Measurements from ENCODE around the gene TNKS1BP1. TPM values are rescaled to one million over a fixed set of nuclear protein-coding genes. Genes with fewer than 3 reads are reported as not detected.
"Not testable (repeated sequence)": the region's sequence is repeated elsewhere in the genome, so short reads cannot be mapped to it uniquely, and the experiment has no call there.

TNKS1BP1 gene
- total RNA-seq, 4 donors from 2014 or later: 74.3 to 122 (median 119) TPM

GRCh38 chr11:57300785-57301184, 24.0 kb downstream of the TNKS1BP1 start:
- Histone ChIP-seq H3K4me3 (no peak overlapping the region), H3K9me3 (peaks cover 8 to 14% of the 10 kb centered on the region in 2 donors), H3K27ac (no peak overlapping the region), H3K4me1 (peaks cover 4 to 20% (median 10%) of the 10 kb centered on the region in 4 donors), H3K36me3 (peaks cover 0 to 49% (median 26%) of the 10 kb centered on the region in 4 donors), H3K27me3 (no peaks in the 10 kb centered on the region)
- in situ Hi-C loops (cut with MboI; ENCODE audit: low pct_ligation_motif_present in 1 of 4, low pct_unique_long_range_greater_than_20kb in 1 of 4, low sequenced_read_pairs in 3 of 4) (no loop called here), intact Hi-C loops (cut with DNase I; ENCODE audit: low total_unique reads) (no loop called here)
- no peak for DNase-seq
- TF ChIP-seq CTCF (IDR thresholded peaks at IDR 0.05) (no peak), EP300 (IDR thresholded peaks at IDR 0.05; ENCODE audit: low read depth) (no peak), POLR2A (IDR thresholded peaks at IDR 0.05) (no peak), POLR2AphosphoS5 (IDR thresholded peaks at IDR 0.05) (no peak)
- WGBS, 2 donors (ENCODE audit: low coverage in 1 of 2): 98 to 100% methylated on average over 3 to 10 of the region's 10 CpGs

DNA sequence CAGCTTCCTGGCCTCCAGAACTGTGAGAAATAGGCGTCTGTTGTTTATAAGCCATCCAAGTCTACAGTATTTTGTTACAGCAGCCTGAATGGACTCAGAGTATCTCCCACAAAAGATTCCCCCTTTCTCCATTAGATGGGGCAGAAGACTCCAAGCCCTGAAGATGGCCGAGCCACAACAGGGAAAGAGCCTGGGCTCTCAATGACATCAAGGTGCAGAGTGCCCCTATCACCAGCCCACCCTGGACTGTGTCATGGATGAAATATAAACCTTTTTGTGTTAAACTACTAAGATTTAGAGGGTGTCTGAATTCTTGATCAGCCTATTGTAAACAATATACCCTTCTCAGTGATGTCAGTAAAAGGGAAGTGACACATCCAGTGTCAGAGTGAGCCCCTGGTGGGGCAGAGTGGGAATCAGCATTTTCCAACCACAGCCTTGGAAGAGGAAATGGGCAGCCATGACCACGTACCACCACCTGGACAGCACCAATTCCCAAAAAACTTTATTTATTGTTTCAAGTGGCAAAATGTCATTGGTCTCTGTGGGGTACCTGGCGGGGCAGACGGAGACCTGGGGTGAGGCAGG, 25.5 kb downstream of the TNKS1BP1 start:
- Histone ChIP-seq H3K4me3 (no peak overlapping the region), H3K27ac (no peak overlapping the region), H3K36me3 (peaks cover 0 to 49% (median 26%) of the 10 kb centered on the region in 4 donors), H3K9me3 (peaks cover 8 to 14% of the 10 kb centered on the region in 2 donors), H3K4me1 (peaks cover 1 to 14% (median 10%) of the 10 kb centered on the region in 4 donors), H3K27me3 (no peaks in the 10 kb centered on the region)
- TF ChIP-seq EP300 (IDR thresholded peaks at IDR 0.05; ENCODE audit: low read depth) (no peak), CTCF (IDR thresholded peaks at IDR 0.05) (no peak), POLR2AphosphoS5 (IDR thresholded peaks at IDR 0.05) (no peak), POLR2A (IDR thresholded peaks at IDR 0.05) (no peak)
- 86 to 97% methylated on average over 1 to 5 of the region's 5 CpGs for WGBS, 2 donors (ENCODE audit: low coverage in 1 of 2)
- in situ Hi-C loops (cut with MboI; ENCODE audit: low pct_ligation_motif_present in 1 of 4, low pct_unique_long_range_greater_than_20kb in 1 of 4, low sequenced_read_pairs in 3 of 4): no loop called here
- intact Hi-C loops (cut with DNase I; ENCODE audit: low total_unique reads): no loop called here
- no peak for DNase-seq

DNA sequence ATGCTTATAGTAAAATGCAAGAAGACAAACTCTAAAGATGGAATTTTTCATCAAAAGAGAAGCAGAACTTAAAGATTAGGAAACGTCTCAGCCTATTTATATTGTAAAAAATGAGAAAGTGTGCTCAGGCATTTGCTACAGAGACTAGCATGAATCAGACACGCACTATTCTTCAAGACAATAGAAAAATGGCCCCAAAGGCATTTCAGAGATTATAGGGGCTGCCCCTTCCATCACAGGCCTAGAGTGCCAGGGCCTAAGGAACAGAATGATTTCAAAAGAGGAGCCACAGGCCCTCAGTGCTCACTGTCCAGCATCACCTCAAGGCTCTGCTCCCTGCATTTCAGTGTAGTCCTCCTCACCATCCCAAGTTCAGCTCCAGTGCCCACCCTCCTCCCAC, 27.5 kb downstream of the TNKS1BP1 start:
- in situ Hi-C loops (cut with MboI; ENCODE audit: low pct_ligation_motif_present in 1 of 4, low pct_unique_long_range_greater_than_20kb in 1 of 4, low sequenced_read_pairs in 3 of 4) (no loop called here), intact Hi-C loops (cut with DNase I; ENCODE audit: low total_unique reads) (no loop called here)
- peaks cover 0 to 18% (median 8%) of the 10 kb centered on the region in 4 donors for H3K4me1 ChIP-seq
- no peaks in the 10 kb centered on the region for H3K27me3 ChIP-seq
- H3K4me3 ChIP-seq: no peak overlapping the region
- no peak for DNase-seq
- H3K27ac ChIP-seq: no peak overlapping the region
- WGBS, 2 donors (ENCODE audit: low coverage in 1 of 2): 73 to 86% methylated on average over 1 to 2 of the region's 2 CpGs
- H3K36me3 ChIP-seq: peaks cover 0 to 39% (median 21%) of the 10 kb centered on the region in 4 donors
- peaks cover 8 to 14% of the 10 kb centered on the region in 2 donors for H3K9me3 ChIP-seq
- no peak for TF ChIP-seq POLR2A (IDR thresholded peaks at IDR 0.05)
- TF ChIP-seq POLR2AphosphoS5 (IDR thresholded peaks at IDR 0.05): no peak
- TF ChIP-seq EP300 (IDR thresholded peaks at IDR 0.05; ENCODE audit: low read depth): no peak
- TF ChIP-seq CTCF (IDR thresholded peaks at IDR 0.05): no peak

- H3K27ac ChIP-seq; H3K4me3 ChIP-seq; H3K27me3 ChIP-seq; DNase-seq; intact Hi-C loops (cut with DNase I; ENCODE audit: low total_unique reads); in situ Hi-C loops (cut with MboI; ENCODE audit: low pct_ligation_motif_present in 1 of 4, low pct_unique_long_range_greater_than_20kb in 1 of 4, low sequenced_read_pairs in 3 of 4): not testable (repeated sequence)
- peaks cover 0 to 18% (median 8%) of the 10 kb centered on the region in 4 donors for H3K4me1 ChIP-seq
- 74 to 96% methylated on average over 3 of the region's 3 CpGs for WGBS, 2 donors (ENCODE audit: low coverage in 1 of 2)
- peaks cover 0 to 29% (median 16%) of the 10 kb centered on the region in 4 donors for H3K36me3 ChIP-seq
- H3K9me3 ChIP-seq: peaks cover 8 to 14% of the 10 kb centered on the region in 2 donors
Observed at GRCh38 chr11:57296205-57296604, 28.5 kb downstream of the TNKS1BP1 start.

Data from transverse colon (tissue), 4 donors.